Uterus (tissue), 2 donors: Measurements from ENCODE around the gene ANXA8L1.
"Not testable (repeated sequence)": the region's sequence is repeated elsewhere in the genome, so short reads cannot be mapped to it uniquely, and the experiment has no call there.

Experiments
- POLR2A ChIP-seq, 2 donors: fragments of 450-650 bp; IDR thresholded peaks; one replicate each; pipeline ENCODE4 v1.6.1; 2016; ENCODE audit warnings: antibody characterized with exemption in 2 of 2, mild to moderate bottlenecking in 1 of 2, moderate library complexity in 1 of 2
- TF ChIP-seq, protein P1 (sequence below), 4 experiments: fragments of 200-600 bp in 2 of 4; fragments of 450-650 bp in 2 of 4; sonication (generic) in 2 of 4; IDR thresholded peaks; one replicate each; pipeline ENCODE4 v1.5.1; 2016 to 2019; ENCODE audit warnings: antibody characterized with exemption in 4 of 4, mild to moderate bottlenecking in 2 of 4, moderate library complexity in 1 of 4

DNA sequence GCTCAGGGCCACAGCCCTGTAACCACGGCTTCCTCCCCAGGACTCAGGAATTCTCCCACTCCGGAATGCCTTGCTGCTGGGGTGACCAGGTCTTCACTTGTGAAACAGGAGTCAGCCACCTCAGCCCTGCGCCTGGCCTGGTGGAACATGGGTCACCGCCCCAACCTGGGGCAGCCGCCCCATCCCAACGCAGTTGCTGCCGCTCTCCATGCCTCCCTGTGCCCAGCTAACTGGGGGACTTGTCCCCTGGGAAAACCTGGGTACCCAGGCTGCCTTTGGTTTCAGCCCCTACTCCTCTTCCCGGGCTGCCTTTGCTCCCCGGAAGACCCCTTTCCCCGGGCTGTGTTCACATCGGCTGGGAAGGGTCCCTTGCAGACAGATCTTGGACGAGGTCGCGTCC is 22.2 kb downstream of the ANXA8L1 start:
- TF ChIP-seq, protein P1, sequence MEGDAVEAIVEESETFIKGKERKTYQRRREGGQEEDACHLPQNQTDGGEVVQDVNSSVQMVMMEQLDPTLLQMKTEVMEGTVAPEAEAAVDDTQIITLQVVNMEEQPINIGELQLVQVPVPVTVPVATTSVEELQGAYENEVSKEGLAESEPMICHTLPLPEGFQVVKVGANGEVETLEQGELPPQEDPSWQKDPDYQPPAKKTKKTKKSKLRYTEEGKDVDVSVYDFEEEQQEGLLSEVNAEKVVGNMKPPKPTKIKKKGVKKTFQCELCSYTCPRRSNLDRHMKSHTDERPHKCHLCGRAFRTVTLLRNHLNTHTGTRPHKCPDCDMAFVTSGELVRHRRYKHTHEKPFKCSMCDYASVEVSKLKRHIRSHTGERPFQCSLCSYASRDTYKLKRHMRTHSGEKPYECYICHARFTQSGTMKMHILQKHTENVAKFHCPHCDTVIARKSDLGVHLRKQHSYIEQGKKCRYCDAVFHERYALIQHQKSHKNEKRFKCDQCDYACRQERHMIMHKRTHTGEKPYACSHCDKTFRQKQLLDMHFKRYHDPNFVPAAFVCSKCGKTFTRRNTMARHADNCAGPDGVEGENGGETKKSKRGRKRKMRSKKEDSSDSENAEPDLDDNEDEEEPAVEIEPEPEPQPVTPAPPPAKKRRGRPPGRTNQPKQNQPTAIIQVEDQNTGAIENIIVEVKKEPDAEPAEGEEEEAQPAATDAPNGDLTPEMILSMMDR (IDR thresholded peaks at IDR 0.05) = not testable (repeated sequence)
- TF ChIP-seq POLR2A (IDR thresholded peaks at IDR 0.05) = not testable (repeated sequence)
